GM23338 (cell line): ENCODE data around the gene PDE4D.

ENCODE experiments used
- CREB1 ChIP-seq: fragments of 250-450 bp; sonication (Bioruptor Pico); IDR thresholded peaks from 2 replicates; pipeline ENCODE4 v1.5.0; 2020; ENCODE audit warnings: low read depth, mild to moderate bottlenecking, moderate library complexity
- CTCF ChIP-seq, 2 experiments: fragments of 200-600 bp in 1 of 2; sonication (generic) in 1 of 2; conservative IDR thresholded peaks; 2 replicates each; pipeline versions ENCODE4 v1.5.1 to v1.6.1; 2016 to 2017; ENCODE audit warnings: antibody characterized with exemption in 2 of 2, low read depth in 2 of 2, mild to moderate bottlenecking in 2 of 2, moderate library complexity in 1 of 2
- EZH2 ChIP-seq: fragments of 200-600 bp; sonication (generic); IDR thresholded peaks from one replicate; pipeline ENCODE4 v1.8.0; 2017; ENCODE audit warnings: antibody characterized with exemption, mild to moderate bottlenecking, low read depth; ENCODE audit not compliant: unreplicated experiment
- EZH2phosphoT487 ChIP-seq: fragments of 200-600 bp; sonication (generic); IDR thresholded peaks from one replicate; pipeline ENCODE4 v1.8.1; 2018; ENCODE audit warnings: antibody characterized with exemption; ENCODE audit not compliant: unreplicated experiment
- JUNB ChIP-seq: IDR thresholded peaks from one replicate; pipeline ENCODE4 v1.6.1; 2016; ENCODE audit warnings: antibody characterized with exemption; ENCODE audit not compliant: unreplicated experiment
- POLR2AphosphoS5 ChIP-seq: IDR thresholded peaks from 2 replicates; pipeline ENCODE4 v1.6.1; 2016; ENCODE audit warnings: antibody characterized with exemption, low read depth
- REST ChIP-seq: IDR thresholded peaks from one replicate; pipeline ENCODE4 v1.6.1; 2018; ENCODE audit warnings: antibody characterized with exemption; ENCODE audit not compliant: unreplicated experiment
- STAT1 ChIP-seq: IDR thresholded peaks from one replicate; pipeline ENCODE4 v1.6.1; 2016; ENCODE audit warnings: antibody characterized with exemption; ENCODE audit not compliant: unreplicated experiment
- ZNF114 ChIP-seq: fragments of 250-450 bp; sonication (Bioruptor Pico); IDR thresholded peaks from 2 replicates; pipeline ENCODE4 v1.5.0; 2020; ENCODE audit warnings: mild to moderate bottlenecking, moderate library complexity
- ZNF462 ChIP-seq: fragments of 250-450 bp; sonication (Bioruptor Pico); IDR thresholded peaks from 2 replicates; pipeline ENCODE4 v1.5.0; 2020; ENCODE audit warnings: mild to moderate bottlenecking, moderate library complexity

GRCh38 chr5:59722874-59723273, 170.7 kb downstream of the PDE4D start:
- no peak for TF ChIP-seq CTCF (conservative IDR thresholded peaks at IDR 0.05; ENCODE audit: low read depth in 2 of 2)
- TF ChIP-seq REST = no peak
- TF ChIP-seq EZH2 = no peak
- TF ChIP-seq POLR2AphosphoS5 = no peak
- TF ChIP-seq JUNB = no peak
- no peak for TF ChIP-seq EZH2phosphoT487
- no peak for TF ChIP-seq CREB1 (CRISPR knock-in tag)
- no peak for TF ChIP-seq ZNF114
- no peak for TF ChIP-seq ZNF462
- no peak for TF ChIP-seq STAT1
